Endothelial cell of umbilical vein (primary cell): Measurements from ENCODE around the gene ABCG5. TPM values are rescaled to one million over a fixed set of nuclear protein-coding genes. Genes with fewer than 3 reads are reported as not detected.

Source experiments
- BruUV-seq: library from RNA; stranded (reverse); fragments of 400-500 nt; replicated peaks from 2 replicates; lab custom pipeline; 2021; lab: Mats Ljungman, UMichigan
- CTCF ChIA-PET: fragments of 300-600, 350-600 bp; sonication (Branson Sonifier 250); formaldehyde crosslinking; loops from one replicate; lab custom pipeline; 2021; ENCODE audit warnings: antibody characterized with exemption, inconsistent platforms; lab: Charles Lee
- POLR2A ChIA-PET: fragments of 300-600, 350-600 bp; sonication (Branson Sonifier 250); formaldehyde crosslinking; loops from one replicate; lab custom pipeline; 2021; ENCODE audit warnings: antibody characterized with exemption, inconsistent platforms; lab: Charles Lee
- DNase-seq: peaks from one replicate; pipeline ENCODE4 v3.0.0-alpha.2; 2011; ENCODE audit warnings: low read depth, low spot score
- FAIRE-seq: peaks from 2 replicates; lab custom pipeline; 2011; peaks lifted over from hg19 to GRCh38; lab: Jason Lieb, UNC
- H2AFZ ChIP-seq: 2 replicates; pipeline ENCODE4 v1.6.0; 2012; ENCODE audit warnings: low read depth, low read length, control low read depth, inconsistent platforms
- H3K27ac ChIP-seq: 2 replicates; pipeline ENCODE4 v1.5.1; 2011; ENCODE audit warnings: low read depth, mild to moderate bottlenecking, control low read depth, low read length, moderate library complexity; ENCODE audit not compliant: insufficient read depth
- H3K27me3 ChIP-seq, 2 experiments: 2 replicates each; pipeline versions ENCODE4 v1.6.0 to v1.6.1; 2011; ENCODE audit warnings: low read length in 2 of 2, mixed read lengths in 1 of 2; ENCODE audit not compliant: control insufficient read depth in 2 of 2, insufficient read depth in 2 of 2
- H3K36me3 ChIP-seq, 2 experiments: 2 replicates in 1 of 2; 3 replicates in 1 of 2; pipeline ENCODE4 v1.5.1; 2011; ENCODE audit warnings: low read length in 2 of 2, mild to moderate bottlenecking in 1 of 2, moderate library complexity in 1 of 2; ENCODE audit not compliant: control insufficient read depth in 2 of 2, insufficient read depth in 2 of 2; ENCODE audit errors: extremely low read depth in 1 of 2
- H3K4me1 ChIP-seq: 3 replicates; pipeline ENCODE4 v1.5.1; 2011; ENCODE audit warnings: mild to moderate bottlenecking, low read length; ENCODE audit not compliant: control insufficient read depth, insufficient read depth; ENCODE audit errors: extremely low read depth
- H3K4me2 ChIP-seq: 2 replicates; pipeline ENCODE4 v1.6.1; 2011; ENCODE audit warnings: low read length, control low read depth, mixed read lengths; ENCODE audit not compliant: insufficient read depth
- H3K4me3 ChIP-seq, 3 experiments: fragments of 200-600 bp in 1 of 3; sonication (generic), shearing (Covaris generic) in 1 of 3; replicated peaks in 1 of 3; 2 replicates each; pipeline ENCODE4 v1.5.1; 2011 to 2016; ENCODE audit warnings: control low read depth in 3 of 3, low read length in 3 of 3, mild to moderate bottlenecking in 2 of 3, inconsistent platforms in 1 of 3, low read depth in 1 of 3, moderate library complexity in 1 of 3; ENCODE audit not compliant: insufficient read depth in 1 of 3
- H3K79me2 ChIP-seq: 2 replicates; pipeline ENCODE4 v1.6.0; 2012; ENCODE audit warnings: low read length, inconsistent platforms; ENCODE audit not compliant: control insufficient read depth, insufficient read depth
- H3K9ac ChIP-seq: replicated peaks from 2 replicates; pipeline ENCODE3; 2011; ENCODE audit warnings: low read length, control low read depth; ENCODE audit not compliant: insufficient read depth; ENCODE audit errors: extremely low read depth
- H3K9me1 ChIP-seq: replicated peaks from 3 replicates; pipeline ENCODE4 v1.6.0; 2011; ENCODE audit warnings: mild to moderate bottlenecking, low read length; ENCODE audit not compliant: control insufficient read depth, insufficient read depth; ENCODE audit errors: extremely low read depth
- H3K9me3 ChIP-seq: replicated peaks from 2 replicates; pipeline ENCODE4 v1.5.1; 2012; ENCODE audit warnings: low read length, inconsistent platforms; ENCODE audit not compliant: control insufficient read depth, insufficient read depth
- H4K20me1 ChIP-seq: replicated peaks from 2 replicates; pipeline ENCODE3; 2011; ENCODE audit warnings: mild to moderate bottlenecking, low read length; ENCODE audit not compliant: control insufficient read depth, insufficient read depth; ENCODE audit errors: extremely low read depth
- EZH2 ChIP-seq: IDR thresholded peaks from 2 replicates; pipeline ENCODE4 v1.6.1; 2012; ENCODE audit warnings: borderline replicate concordance, low read depth, mild to moderate bottlenecking, moderate library complexity, low read length, inconsistent platforms; ENCODE audit not compliant: severe bottlenecking
- FOS ChIP-seq: IDR thresholded peaks from 2 replicates; pipeline ENCODE4 v1.6.1; 2011; ENCODE audit warnings: mild to moderate bottlenecking, low read length, moderate library complexity, borderline replicate concordance; ENCODE audit not compliant: insufficient read depth
- GATA2 ChIP-seq: IDR thresholded peaks from 2 replicates; pipeline ENCODE4 v1.7.0; 2011; ENCODE audit warnings: low read depth, mild to moderate bottlenecking, moderate library complexity, mixed read lengths, low read length; ENCODE audit not compliant: insufficient read length, insufficient read depth
- JUN ChIP-seq: IDR thresholded peaks from 2 replicates; pipeline ENCODE4 v1.6.1; 2011; ENCODE audit warnings: borderline replicate concordance, low read depth; ENCODE audit not compliant: insufficient read length, insufficient read depth
- MYC ChIP-seq: IDR thresholded peaks from one replicate; pipeline ENCODE4 v1.6.1; 2011; ENCODE audit warnings: mild to moderate bottlenecking, low read depth, low read length
- POLR2A ChIP-seq: IDR thresholded peaks from 2 replicates; pipeline ENCODE4 v1.6.1; 2012; ENCODE audit warnings: low read depth, mild to moderate bottlenecking, control low read depth, low read length
- POLR2AphosphoS5 ChIP-seq: IDR thresholded peaks from 2 replicates; pipeline ENCODE4 v1.6.1; 2012; ENCODE audit warnings: low read depth, mild to moderate bottlenecking, control low read depth, low read length, moderate library complexity; ENCODE audit not compliant: insufficient read depth
- dilution Hi-C: fragments of 300-500 bp; cut with MboI; formaldehyde crosslinking; loops from one replicate; pipeline ENCODE4 v1.15.0; 2019; ENCODE audit warnings: low sequenced_read_pairs; ENCODE audit not compliant: extremely low pct_ligation_motif_present
- intact Hi-C: fragments of 100-400 bp; cut with micrococcal nuclease; formaldehyde crosslinking; loops from one replicate; pipeline ENCODE4 v1.10.0; 2022
- polyA plus RNA-seq, 4 experiments: library from polyadenylated mRNA; depleted of rRNA in 3 of 4; stranded (reverse) in 3 of 4; unstranded in 1 of 4; fragments of >200 nt; gene quantifications; 2 replicates each; pipeline versions ENCODE4 v1.2.1 to v1.2.3, GENCODE V29; 2011 to 2012; ENCODE audit warnings: missing spikeins in 1 of 4
- total RNA-seq: library from RNA; stranded (reverse); gene quantifications from 2 replicates; pipeline ENCODE4 v1.2.3, GENCODE V29; 2021
- TF ChIP-seq, protein P1 (sequence below): IDR thresholded peaks from 2 replicates; pipeline ENCODE4 v1.6.1; 2011; ENCODE audit not compliant: insufficient read depth, insufficient read length
- TF ChIP-seq, protein P2 (sequence below), 2 donors: IDR thresholded peaks; 1 replicate in 1 of 2; 2 replicates in 1 of 2; pipeline ENCODE4 v1.5.1; 2011; ENCODE audit warnings: low read length in 2 of 2, mild to moderate bottlenecking in 2 of 2, moderate library complexity in 2 of 2, control low read depth in 1 of 2, inconsistent platforms in 1 of 2, low read depth in 1 of 2; ENCODE audit not compliant: insufficient read depth in 1 of 2; ENCODE audit errors: extremely low read depth in 1 of 2

The ABCG5 gene
- total and polyA plus RNA-seq, 2 donors (not counting 3 experiments of a cell fraction or from before 2014, with no cell fraction given) = not detected

GRCh38 chr2:43810452-43810851 lies 28.2 kb downstream of the ABCG5 start:
- TF ChIP-seq POLR2A (no peak), FOS (no peak), JUN (no peak), GATA2 (no peak), MYC (no peak), POLR2AphosphoS5 (no peak), EZH2 (no peak)
- TF ChIP-seq, protein P1, sequence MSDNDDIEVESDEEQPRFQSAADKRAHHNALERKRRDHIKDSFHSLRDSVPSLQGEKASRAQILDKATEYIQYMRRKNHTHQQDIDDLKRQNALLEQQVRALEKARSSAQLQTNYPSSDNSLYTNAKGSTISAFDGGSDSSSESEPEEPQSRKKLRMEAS = no peak
- TF ChIP-seq, protein P2, sequence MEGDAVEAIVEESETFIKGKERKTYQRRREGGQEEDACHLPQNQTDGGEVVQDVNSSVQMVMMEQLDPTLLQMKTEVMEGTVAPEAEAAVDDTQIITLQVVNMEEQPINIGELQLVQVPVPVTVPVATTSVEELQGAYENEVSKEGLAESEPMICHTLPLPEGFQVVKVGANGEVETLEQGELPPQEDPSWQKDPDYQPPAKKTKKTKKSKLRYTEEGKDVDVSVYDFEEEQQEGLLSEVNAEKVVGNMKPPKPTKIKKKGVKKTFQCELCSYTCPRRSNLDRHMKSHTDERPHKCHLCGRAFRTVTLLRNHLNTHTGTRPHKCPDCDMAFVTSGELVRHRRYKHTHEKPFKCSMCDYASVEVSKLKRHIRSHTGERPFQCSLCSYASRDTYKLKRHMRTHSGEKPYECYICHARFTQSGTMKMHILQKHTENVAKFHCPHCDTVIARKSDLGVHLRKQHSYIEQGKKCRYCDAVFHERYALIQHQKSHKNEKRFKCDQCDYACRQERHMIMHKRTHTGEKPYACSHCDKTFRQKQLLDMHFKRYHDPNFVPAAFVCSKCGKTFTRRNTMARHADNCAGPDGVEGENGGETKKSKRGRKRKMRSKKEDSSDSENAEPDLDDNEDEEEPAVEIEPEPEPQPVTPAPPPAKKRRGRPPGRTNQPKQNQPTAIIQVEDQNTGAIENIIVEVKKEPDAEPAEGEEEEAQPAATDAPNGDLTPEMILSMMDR (IDR thresholded peaks at IDR 0.05; ENCODE audit: extremely low read depth in 1 of 2, insufficient read depth in 1 of 2, low read depth in 1 of 2, low read length in 2 of 2) = no peak
- H3K4me1 ChIP-seq = no peaks in the 10 kb centered on the region
- H3K27me3 ChIP-seq = no peaks in the 10 kb centered on the region
- no peaks in the 10 kb centered on the region for H3K9me3 ChIP-seq
- FAIRE-seq = no peak
- H3K9ac ChIP-seq = no peak overlapping the region
- no peak overlapping the region for H3K4me3 ChIP-seq
- no peaks in the 10 kb centered on the region for H3K9me1 ChIP-seq
- BruUV-seq = no TSS peak
- H4K20me1 ChIP-seq = no peaks in the 10 kb centered on the region
- no peak overlapping the region for H3K27ac ChIP-seq
- ChIA-PET CTCF (no interaction called here), POLR2A (no interaction called here)
- H3K36me3 ChIP-seq = no peaks in the 10 kb centered on the region
- no peak for DNase-seq
- no peaks in the 10 kb centered on the region for H3K79me2 ChIP-seq
- H2AFZ ChIP-seq = no peak overlapping the region
- intact Hi-C loops = no loop called here
- H3K4me2 ChIP-seq = no peak overlapping the region
- dilution Hi-C loops = no loop called here
